Right atrium auricular region (tissue), 2 donors: ENCODE results near the gene BIRC3. TPM values are rescaled to one million over a fixed set of nuclear protein-coding genes. Genes with fewer than 3 reads are reported as not detected.
"Not testable (repeated sequence)": the region's sequence is repeated elsewhere in the genome, so short reads cannot be mapped to it uniquely, and the experiment has no call there.

Experiments used
- DNase-seq: peaks from one replicate; pipeline ENCODE4 v3.0.0-alpha.2; 2019; ENCODE audit warnings: low spot score
- H3K27ac ChIP-seq, 2 donors: fragments of 200-600 bp; sonication (generic); 1 replicate in 1 of 2; 2 replicates in 1 of 2; pipeline ENCODE4 v1.5.1; 2016 to 2019
- H3K27me3 ChIP-seq, 2 donors: fragments of 200-600 bp; sonication (generic); one replicate each; pipeline versions ENCODE4 v1.5.1 to v1.6.0; 2017 to 2019
- H3K36me3 ChIP-seq: fragments of 200-600 bp; sonication (generic); one replicate; pipeline ENCODE4 v1.5.1; 2016
- H3K4me1 ChIP-seq, 2 donors: fragments of 200-600 bp; sonication (generic); one replicate each; pipeline versions ENCODE4 v1.5.1 to v1.6.0; 2017 to 2019
- H3K4me3 ChIP-seq, 2 donors: fragments of 200-600 bp; sonication (generic); 1 replicate in 1 of 2; 2 replicates in 1 of 2; pipeline ENCODE4 v1.5.1; 2017 to 2019; ENCODE audit warnings: mild to moderate bottlenecking in 1 of 2, moderate library complexity in 1 of 2
- H3K9me3 ChIP-seq, 2 donors: fragments of 200-600 bp; sonication (generic); one replicate each; pipeline ENCODE4 v1.5.1; 2019
- total RNA-seq, 2 donors: library from RNA; depleted of rRNA; stranded (reverse); fragments of >200 nt; gene quantifications; one replicate each; pipeline ENCODE4 v1.1.0, GENCODE V29; 2016
- TF ChIP-seq, protein P1 (sequence below), 2 donors: fragments of 200-600 bp; sonication (generic); IDR thresholded peaks; one replicate each; pipeline ENCODE4 v1.5.1; 2019; ENCODE audit warnings: antibody characterized with exemption in 2 of 2

The BIRC3 gene
- total RNA-seq, 2 donors from 2014 or later = 3.6 to 9.1 TPM

DNA sequence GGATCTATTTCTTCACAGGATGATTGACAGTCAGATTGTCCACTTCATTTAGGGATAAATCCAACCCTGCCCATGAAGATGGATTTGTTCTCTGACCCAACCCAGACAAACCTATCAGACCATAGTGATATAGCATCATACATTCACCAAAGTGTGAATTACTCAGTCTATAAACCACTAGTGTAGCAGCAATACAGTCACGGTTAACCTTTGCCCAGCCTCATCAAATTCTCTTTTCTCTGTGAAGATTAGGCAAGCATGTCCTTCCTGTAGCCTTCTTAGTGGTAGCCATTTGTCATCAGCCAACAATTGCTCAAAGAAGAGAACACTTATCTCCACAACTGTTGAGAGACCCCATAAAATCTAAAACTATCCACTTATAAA lies 15.3 kb downstream of the BIRC3 start:
- DNase-seq = no peak
- Histone ChIP-seq H3K4me3 (no peak overlapping the region), H3K9me3 (no peaks in the 10 kb centered on the region), H3K36me3 (peaks cover 14% of the 10 kb centered on the region), H3K27ac (no peak overlapping the region), H3K4me1 (no peaks in the 10 kb centered on the region), H3K27me3 (no peaks in the 10 kb centered on the region)
- TF ChIP-seq, protein P1, sequence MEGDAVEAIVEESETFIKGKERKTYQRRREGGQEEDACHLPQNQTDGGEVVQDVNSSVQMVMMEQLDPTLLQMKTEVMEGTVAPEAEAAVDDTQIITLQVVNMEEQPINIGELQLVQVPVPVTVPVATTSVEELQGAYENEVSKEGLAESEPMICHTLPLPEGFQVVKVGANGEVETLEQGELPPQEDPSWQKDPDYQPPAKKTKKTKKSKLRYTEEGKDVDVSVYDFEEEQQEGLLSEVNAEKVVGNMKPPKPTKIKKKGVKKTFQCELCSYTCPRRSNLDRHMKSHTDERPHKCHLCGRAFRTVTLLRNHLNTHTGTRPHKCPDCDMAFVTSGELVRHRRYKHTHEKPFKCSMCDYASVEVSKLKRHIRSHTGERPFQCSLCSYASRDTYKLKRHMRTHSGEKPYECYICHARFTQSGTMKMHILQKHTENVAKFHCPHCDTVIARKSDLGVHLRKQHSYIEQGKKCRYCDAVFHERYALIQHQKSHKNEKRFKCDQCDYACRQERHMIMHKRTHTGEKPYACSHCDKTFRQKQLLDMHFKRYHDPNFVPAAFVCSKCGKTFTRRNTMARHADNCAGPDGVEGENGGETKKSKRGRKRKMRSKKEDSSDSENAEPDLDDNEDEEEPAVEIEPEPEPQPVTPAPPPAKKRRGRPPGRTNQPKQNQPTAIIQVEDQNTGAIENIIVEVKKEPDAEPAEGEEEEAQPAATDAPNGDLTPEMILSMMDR (IDR thresholded peaks at IDR 0.05) = no peak

DNA sequence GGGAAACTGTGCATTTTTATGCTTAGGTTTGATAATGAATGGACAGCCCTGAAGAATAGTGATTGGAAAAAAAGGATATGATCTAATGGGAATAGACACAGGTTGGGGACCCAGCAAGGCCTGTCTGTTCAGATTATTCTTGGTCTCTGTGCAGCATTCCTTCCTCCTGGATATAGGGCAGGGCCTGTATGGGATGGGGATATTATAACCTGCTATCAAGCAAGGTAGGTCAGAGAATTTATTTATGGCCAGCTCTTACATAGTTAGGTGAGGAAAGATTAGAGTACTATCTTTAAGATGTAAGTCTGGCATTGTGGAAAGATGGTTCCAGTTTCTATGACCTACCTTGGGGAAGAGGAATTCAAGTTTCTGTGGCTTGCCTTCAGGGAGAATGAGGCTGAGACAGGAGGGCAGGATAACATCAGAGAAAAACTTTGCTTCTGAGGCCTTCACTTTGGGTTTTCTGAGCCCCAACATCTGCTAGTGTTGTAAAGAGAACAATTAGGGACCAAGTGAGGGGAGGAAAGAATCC lies 21.3 kb downstream of the BIRC3 start:
- Histone ChIP-seq H3K4me1 (no peaks in the 10 kb centered on the region), H3K9me3 (no peaks in the 10 kb centered on the region), H3K4me3 (no peak overlapping the region), H3K27me3 (no peaks in the 10 kb centered on the region), H3K36me3 (peaks cover 9% of the 10 kb centered on the region), H3K27ac (no peak overlapping the region)
- TF ChIP-seq, protein P1 (IDR thresholded peaks at IDR 0.05) = no peak
- no peak for DNase-seq

DNA sequence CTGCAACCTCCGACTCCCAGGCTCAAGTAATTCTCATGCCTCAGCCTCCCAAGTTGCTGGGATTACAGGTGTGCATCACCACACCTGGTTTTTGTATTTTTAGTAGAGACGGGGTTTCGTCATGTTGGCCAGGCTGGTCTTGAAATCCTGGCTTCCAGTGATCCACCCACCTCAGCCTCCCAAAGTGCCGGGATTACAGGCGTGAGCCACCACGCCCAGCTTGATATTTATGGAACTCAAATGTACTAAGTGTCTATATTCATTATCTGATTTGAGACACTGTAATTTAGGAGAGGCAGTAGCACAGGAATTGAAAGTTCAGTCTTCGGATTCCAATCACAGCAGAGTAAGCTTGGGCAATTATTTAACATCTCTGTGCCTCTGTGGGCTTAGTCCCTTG lies 24.0 kb downstream of the BIRC3 start:
- H3K4me1 ChIP-seq, H3K9me3 ChIP-seq, H3K27me3 ChIP-seq, H3K4me3 ChIP-seq, DNase-seq, H3K27ac ChIP-seq, H3K36me3 ChIP-seq: not testable (repeated sequence)

DNA sequence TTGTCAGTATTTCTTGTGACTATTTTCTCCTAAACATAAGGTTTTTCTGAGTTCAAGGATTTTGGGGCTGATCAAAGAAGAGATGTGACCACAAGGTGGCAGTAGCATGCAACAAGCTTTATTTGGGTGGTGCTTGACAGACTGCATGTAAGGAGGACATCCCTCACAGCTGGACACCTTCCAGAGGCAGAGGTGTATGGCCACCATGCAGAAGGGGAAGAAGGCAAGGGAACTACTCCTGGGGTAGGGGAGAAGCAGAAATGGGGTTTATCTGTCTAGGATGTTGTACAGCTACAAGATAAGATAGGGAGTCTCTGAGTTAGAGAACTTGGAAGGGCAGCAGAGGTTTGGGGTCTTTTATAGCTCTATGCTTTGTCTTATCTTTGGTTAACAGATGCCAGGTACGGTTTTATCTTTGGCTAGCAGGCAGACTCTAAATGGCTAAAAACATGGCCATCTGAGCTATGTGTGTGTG lies 24.6 kb downstream of the BIRC3 start:
- peaks cover 5% of the 10 kb centered on the region for H3K36me3 ChIP-seq
- H3K4me1 ChIP-seq = peaks cover 0 to 10% of the 10 kb centered on the region in 2 donors
- H3K9me3 ChIP-seq = no peaks in the 10 kb centered on the region
- no peak overlapping the region for H3K4me3 ChIP-seq
- peak; percentile 80 for DNase-seq
- TF ChIP-seq, protein P1 (IDR thresholded peaks at IDR 0.05) = peak; percentile 58 to 85
- no peak overlapping the region for H3K27ac ChIP-seq
- H3K27me3 ChIP-seq = no peaks in the 10 kb centered on the region

DNA sequence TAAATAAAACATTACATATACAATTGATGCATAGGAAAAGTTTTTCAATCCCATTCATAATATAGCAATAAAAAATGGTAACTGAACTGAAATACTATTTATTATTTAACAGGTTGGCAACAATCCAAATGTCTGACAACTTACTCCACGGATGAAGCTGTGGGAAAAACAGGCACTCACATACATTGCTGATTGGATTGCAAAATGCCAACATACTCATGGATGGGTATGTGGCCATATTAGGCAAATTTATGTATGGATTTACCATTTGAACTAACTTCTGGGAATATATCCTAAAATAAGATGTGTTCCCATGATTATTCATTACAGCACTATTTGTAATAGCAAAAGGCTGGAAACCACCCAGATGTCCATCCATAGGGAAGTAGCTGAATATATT lies 26.5 kb downstream of the BIRC3 start:
- H3K4me1 ChIP-seq = peaks cover 0 to 18% of the 10 kb centered on the region in 2 donors
- H3K27ac ChIP-seq = no peak overlapping the region
- no peaks in the 10 kb centered on the region for H3K9me3 ChIP-seq
- no peaks in the 10 kb centered on the region for H3K36me3 ChIP-seq
- H3K4me3 ChIP-seq = no peak overlapping the region
- TF ChIP-seq, protein P1 (IDR thresholded peaks at IDR 0.05) = no peak
- no peak for DNase-seq
- no peaks in the 10 kb centered on the region for H3K27me3 ChIP-seq

DNA sequence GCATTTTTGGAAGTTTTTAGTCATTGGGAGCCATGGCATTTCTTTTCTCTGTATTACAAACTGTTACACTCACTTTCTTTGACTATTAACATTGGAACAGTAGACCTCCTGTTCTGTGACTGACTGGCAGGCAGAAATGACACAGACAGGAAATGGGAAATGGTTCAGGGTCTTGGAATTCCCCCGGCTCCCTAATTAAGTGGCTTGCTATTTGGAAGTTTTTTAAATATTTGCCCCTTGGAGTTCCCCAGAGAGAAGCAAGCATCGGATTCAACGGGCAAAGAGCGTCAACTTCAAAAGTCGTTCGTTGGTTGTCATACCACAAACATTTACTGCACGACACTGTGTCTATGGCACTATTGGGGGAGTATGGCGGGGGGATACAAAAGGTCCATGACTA lies 28.6 kb downstream of the BIRC3 start:
- H3K27ac ChIP-seq = peak overlapping the region; percentile 96 to 99
- DNase-seq = no peak
- H3K27me3 ChIP-seq = no peaks in the 10 kb centered on the region
- TF ChIP-seq, protein P1 (IDR thresholded peaks at IDR 0.05) = no peak
- H3K4me3 ChIP-seq = peak overlapping the region in 1 of 2 donors; percentile 69
- H3K36me3 ChIP-seq = no peaks in the 10 kb centered on the region
- H3K9me3 ChIP-seq = no peaks in the 10 kb centered on the region
- H3K4me1 ChIP-seq = peaks cover 0 to 35% of the 10 kb centered on the region in 2 donors
